GM15510 (cell line): ENCODE measurements around the gene MBTPS1.

Experiments
- POLR2A ChIP-seq: IDR thresholded peaks from 3 replicates; pipeline ENCODE4 v1.6.1; 2011; ENCODE audit warnings: borderline replicate concordance; ENCODE audit not compliant: insufficient read length; ENCODE audit errors: extremely low read depth

Gene MBTPS1

DNA sequence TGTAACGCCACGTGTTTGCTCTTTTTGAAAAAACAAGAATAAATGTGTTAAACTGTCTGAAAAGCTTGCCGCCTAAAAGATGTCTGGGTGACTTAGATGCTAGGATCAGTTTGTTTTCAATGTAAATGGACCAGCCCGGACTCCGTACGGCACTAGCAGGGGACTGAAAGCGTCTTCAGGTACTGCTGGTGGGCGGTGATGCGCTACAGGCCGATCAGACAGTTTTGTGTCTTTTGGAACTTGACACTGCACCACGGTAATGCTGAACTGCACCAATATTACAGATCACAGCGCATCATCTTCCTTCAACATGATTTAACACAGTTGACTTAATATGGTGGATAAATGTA is 727 bp upstream of the MBTPS1 start:
- no peak for TF ChIP-seq POLR2A

DNA sequence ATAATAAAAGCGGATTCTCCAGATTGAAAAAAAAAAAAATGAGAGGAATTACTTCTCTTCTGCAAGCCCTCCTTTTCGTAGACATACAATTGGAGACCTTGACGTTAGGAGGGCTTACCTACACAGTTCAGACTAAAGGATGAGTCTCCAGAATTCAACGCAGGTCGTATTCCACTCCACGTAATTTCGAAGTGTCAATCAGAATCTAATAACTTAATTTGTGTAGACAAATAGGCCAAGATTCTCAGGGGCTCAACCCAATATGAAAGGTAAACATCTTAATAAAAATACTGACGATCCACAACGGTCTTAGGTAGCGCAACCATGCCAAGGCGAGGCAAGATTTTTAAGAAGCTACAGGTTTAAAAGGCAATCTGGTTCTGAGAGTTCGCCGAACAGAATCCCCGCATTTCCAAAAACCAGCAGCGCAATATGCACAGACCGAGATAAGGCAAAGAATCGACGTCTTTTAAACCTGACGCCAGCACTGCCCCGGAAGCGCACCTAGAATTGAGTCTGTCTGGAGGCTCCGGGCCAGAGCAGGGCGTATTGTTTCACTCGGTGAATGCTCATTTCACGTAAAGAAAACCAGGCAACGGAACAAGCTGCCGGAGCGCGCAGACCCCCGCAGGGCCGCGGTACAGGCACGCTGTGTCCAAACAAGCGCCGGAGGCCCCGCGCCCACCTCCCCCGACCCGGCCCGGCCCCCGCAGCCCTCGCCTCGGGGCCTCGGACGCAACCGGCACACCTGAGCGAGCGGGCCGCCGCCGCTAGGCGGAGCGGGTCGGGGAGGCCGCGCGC is 623 bp downstream of the MBTPS1 start:
- no peak for TF ChIP-seq POLR2A

DNA sequence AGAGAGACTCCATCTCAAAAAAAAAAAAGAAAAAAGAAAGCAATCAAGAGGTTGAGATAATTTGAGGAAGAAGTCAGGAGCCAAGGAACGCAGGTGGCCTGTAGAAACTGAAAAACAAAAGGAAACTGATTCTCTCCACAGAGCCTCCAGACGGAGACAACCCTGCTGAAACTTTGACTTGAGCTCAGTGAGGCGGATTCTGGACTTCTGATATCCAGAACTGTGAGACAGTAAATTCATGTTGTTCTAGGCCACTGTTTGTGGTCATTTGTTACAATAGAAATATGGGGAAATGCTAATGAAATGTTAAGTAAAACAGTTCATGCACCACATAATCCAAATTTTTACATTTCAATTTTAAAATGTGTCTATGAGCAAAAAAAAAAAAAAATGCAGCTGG is 5.2 kb downstream of the MBTPS1 start:
- TF ChIP-seq POLR2A, result no peak

DNA sequence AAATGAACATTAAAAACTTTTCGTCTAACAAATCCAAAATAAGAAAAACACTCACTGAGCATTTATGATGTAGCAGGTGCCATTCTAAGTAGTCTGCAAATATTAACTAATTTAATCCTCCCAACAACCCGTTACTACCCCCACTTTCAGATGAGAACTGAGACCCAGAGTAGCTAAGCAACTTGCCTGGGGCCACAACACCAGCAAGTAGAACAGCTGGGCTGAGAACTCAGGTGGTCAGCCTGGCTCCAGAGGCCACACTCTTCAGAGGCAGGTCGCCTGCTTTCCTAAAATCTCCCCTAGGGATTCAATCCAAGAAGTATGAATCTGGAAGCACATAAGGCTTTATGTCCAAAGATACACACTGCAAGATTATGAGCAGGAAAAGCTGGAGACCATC is 6.2 kb downstream of the MBTPS1 start:
- no peak for TF ChIP-seq POLR2A

DNA sequence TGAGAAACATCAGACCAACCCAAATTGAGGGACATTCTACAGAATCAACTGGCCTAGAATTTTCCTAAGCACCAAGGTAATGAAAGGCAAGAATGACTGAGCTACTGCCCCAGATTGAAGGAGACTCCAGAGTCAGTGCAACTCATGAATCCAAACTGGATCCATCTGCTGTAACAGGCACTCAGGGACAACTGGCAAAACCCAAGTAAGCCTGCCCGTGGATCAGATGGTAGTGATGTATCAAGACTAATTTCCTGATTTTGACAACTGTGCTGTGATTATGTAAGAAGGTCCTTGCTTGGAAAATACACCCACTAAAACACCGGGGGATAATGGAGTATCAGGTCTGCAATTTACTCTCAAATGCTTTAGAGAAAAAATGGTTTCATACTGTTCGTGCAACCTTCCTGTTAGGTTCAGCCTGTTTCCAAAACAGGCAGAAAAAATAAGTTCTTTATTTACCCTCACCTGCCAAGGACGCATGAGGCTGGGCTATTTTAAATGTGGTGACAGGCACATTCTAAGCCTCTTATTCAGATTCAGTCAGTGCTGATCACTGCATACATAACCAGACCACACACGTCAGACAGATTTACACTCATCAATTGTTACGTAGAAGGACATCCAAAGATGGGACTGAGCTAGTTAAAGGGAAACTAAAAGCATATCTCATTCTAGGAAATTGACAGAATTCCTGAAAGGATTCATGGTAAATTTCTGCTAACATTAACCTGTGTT is 7.0 kb downstream of the MBTPS1 start:
- TF ChIP-seq POLR2A, result no peak

DNA sequence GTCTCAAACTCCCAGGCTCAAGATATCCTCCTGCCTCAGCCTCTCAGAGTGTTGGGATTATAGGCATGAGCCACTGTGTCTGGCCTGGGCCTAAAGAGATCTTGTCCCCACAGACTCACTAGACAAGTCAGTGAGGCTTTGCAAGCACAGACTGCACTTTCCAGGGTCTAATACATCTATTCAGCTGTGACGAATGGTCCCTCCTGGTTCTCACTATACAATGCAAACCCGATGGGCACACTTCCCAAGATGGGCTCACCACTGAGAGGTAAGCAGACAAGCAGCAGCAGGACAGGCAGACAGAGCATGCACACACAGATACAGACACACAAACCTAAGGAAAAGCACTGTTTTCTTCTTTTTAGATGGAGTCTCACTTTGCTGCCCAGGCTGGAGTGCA is 8.8 kb downstream of the MBTPS1 start:
- no peak for TF ChIP-seq POLR2A

DNA sequence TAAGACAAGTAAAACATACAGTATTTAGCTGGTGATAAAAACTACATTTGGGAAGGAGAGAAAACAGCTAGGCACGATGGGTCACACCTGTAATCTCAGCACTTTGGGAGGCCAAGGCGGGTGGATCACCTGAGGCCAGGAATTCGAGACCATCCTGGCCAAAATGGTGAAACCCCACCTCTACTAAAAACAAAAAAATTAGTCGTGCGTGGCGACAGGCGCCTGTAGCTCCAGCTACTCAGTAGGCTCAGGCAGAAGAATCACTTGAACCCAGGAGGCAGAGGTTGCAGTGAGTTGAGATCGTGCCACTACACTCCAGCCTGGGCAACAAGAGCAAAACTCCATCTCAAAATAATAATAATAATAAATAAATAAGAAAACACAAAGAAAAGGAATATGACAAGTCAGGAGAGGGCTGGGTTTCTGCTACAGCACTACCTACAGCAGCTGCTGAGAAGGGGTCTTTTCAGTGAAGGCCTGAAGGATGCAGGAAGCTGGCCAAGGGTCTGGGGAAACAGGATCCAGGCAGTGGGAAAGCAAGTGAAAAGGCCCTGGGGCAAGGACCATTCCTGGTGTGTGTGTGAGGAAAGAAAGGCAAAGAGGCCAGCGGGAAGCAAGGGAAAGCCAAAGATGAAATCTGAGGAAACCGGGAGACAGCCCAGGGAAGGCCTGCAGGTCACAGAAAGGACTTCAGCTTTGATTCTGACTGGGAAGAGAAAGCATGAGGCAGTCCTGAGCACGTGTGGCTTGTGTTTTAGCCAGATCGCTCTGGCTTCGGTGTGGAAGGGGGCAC is 10.6 kb downstream of the MBTPS1 start:
- no peak for TF ChIP-seq POLR2A

DNA sequence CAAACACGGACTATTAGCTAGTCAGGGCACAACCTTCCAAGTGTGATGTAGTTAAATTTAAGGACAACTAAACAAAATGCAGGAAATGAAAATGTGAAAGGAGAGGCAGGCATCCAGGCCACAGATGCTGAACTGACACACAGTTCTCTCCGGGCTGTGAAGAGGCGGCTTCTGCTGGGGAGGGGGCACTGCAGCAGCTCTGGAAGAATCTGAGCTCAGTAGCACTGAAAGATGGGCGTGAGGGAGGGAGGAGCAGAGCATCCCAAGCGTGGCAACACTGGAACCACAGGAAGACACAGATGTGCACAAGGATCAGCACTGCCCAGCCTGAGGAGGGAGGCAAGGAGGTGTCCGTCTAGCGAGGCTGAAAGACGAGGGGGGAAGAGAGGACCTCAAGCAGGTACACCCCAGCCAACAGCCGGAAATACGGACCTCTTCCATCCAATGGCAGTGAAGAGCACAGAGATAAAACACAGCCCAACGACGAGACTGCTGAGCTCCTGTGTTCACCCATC is 11.4 kb downstream of the MBTPS1 start:
- TF ChIP-seq POLR2A, result no peak

DNA sequence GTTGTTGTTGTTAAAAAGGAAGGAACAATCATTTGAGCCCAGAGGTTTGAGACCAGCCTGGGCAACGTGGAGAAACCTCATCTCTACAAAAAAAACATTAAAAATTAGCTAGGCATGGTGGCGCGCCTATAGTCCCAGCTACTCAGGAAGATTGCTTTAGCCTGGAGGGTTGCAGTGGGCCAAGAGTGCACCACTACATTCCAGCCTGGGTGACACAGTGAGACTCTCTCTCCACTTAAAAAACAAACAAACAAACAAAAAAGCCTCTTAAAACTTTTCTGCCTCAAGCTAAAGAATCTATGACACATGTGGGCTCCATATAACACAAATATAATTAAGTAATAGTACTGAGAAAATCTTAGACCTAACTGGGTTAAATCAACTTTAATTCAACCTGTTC is 12.5 kb downstream of the MBTPS1 start:
- TF ChIP-seq POLR2A, result no peak

DNA sequence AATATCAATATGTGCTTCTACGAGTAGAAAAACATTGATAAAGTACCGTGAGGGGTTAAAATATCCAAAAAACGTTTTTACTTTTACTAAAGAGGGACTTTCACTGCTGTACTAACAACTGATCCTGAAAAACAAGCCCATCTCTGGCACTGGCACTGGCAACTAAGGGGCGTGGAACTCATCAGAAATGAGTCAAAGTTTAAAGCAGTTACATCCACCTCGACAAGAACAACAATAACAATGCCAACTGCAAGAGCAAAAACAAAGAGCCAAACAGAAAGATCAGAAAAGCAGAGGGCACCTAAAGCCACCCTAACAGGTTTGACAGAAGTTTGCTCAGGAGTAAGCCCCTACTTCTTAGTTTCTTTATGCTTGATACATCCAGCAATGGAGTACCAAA is 13.1 kb downstream of the MBTPS1 start:
- TF ChIP-seq POLR2A, result no peak

DNA sequence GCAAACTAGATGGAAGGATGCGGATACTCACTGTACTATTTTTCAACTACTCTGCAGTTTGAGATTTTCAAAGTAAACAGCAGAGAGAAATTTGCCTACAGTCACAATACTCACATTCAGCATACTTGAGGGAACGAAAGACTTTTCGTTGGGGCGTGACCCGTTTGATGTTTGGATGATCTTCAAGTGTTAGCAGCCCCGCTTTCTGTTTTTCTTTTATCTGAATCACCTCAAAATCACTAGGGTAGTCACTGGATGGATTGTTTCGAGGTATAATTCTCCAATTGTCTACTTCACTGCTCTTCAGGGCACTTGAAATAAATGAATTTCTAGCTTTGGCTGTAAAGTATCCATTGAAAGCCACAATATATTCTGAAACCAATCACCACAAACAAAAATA is 17.8 kb downstream of the MBTPS1 start:
- TF ChIP-seq POLR2A, result no peak

DNA sequence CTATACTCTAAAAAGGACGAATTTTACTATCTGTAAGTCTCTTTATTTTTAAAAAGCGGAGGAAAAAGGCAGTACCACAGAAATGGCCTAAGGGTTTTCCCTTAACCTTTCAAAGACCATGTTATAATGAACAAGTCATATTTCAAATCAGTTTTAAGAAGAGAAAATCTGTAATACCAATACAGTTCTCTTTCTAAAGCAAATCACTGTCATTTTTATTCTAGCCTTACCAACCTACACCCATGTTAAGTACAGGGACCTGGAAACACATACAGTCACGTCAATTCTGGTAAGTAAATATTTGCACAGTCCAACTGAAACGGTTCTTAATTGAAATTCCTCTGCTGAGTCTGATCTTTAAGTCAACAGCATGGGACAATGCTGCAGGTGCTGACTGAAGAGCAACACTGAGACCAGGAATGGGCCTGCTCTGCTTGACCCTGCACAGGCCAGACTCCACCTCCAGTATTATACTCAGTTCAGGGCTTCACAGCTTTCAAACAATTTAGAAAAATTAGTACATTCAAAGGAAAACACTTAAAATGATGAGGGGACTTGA is 20.2 kb downstream of the MBTPS1 start:
- TF ChIP-seq POLR2A, result no peak

DNA sequence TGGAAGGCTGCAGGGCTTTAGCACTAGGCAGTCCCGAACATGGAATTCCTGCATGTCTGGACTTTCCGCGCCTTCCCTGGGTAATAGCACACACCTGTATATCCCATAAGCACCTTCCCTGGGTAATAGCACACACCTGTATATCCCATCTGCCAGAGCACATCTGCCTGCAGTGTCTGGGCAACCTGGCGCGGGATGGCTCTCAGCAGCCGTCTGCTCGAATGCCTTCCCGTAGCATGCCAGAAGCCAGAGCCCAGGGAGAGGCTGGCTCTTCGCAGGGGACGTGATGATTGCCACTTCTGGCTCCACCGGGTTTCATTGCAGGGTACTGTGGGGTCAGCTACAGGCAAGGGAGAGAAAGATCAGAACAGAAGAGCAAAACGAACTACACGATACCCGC is 21.3 kb downstream of the MBTPS1 start:
- no peak for TF ChIP-seq POLR2A

DNA sequence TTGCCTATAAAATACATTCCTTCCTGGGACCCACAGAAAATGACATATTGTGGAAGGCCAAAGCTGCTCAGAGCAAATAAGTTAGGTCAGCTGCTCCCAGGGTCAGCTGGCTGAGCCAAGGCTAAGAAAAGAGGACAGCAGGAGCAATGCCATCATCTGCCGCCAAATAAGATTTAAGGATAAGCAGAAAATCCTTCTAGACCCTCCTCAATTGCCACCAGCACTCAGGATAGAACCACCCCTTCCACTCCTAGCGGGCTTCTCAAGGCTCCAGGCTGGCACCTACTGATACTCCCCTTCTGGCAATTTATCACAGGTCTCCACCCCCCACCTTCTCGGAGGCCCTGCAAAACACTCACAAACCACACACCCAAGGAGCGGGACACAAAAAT is 22.9 kb downstream of the MBTPS1 start:
- TF ChIP-seq POLR2A, result no peak
